WTC11 (cell line): Measurements from ENCODE around the gene WDPCP. TPM values are rescaled to one million over a fixed set of nuclear protein-coding genes. Genes with fewer than 3 reads are reported as not detected.
"Not testable (repeated sequence)": the region's sequence is repeated elsewhere in the genome, so short reads cannot be mapped to it uniquely, and the experiment has no call there.

Source experiments
- ATAC-seq: fragments of 200-7000 bp; cut with Tn5 transposase; 2 replicates; pipeline ENCODE4 v1.10.0; 2021; ENCODE audit warnings: mild to moderate bottlenecking, moderate library complexity
- CTCF ChIA-PET: fragments of 300-600 bp; sonication (Branson Sonifier 250); formaldehyde crosslinking; loops from one replicate; lab custom pipeline; 2021; ENCODE audit warnings: antibody characterized with exemption; lab: Charles Lee
- POLR2A ChIA-PET: fragments of 350-600 bp; sonication (Branson Sonifier 250); formaldehyde crosslinking; loops from one replicate; lab custom pipeline; 2021; ENCODE audit warnings: antibody characterized with exemption; lab: Charles Lee
- DNase-seq: peaks from one replicate; pipeline ENCODE4 v3.0.0; 2021; ENCODE audit warnings: low spot score
- H3K27ac Mint-ChIP-seq: 2 replicates; pipeline ENCODE4 v1.8.0; 2021; ENCODE audit warnings: mixed read lengths
- H3K27me3 Mint-ChIP-seq: 2 replicates; pipeline ENCODE4 v1.8.0; 2021; ENCODE audit warnings: low read depth, mild to moderate bottlenecking, moderate library complexity, mixed read lengths
- H3K36me3 Mint-ChIP-seq: 2 replicates; pipeline ENCODE4 v1.8.0; 2021; ENCODE audit warnings: mixed read lengths
- H3K4me1 Mint-ChIP-seq: 2 replicates; pipeline ENCODE4 v1.8.0; 2022; ENCODE audit warnings: mixed read lengths
- H3K4me3 Mint-ChIP-seq: 2 replicates; pipeline ENCODE4 v1.8.0; 2021; ENCODE audit warnings: mild to moderate bottlenecking, moderate library complexity, mixed read lengths
- H3K9me3 Mint-ChIP-seq: 2 replicates; pipeline ENCODE4 v1.8.0; 2021; ENCODE audit warnings: mixed read lengths
- ATF3 ChIP-seq: sonication (generic); formaldehyde crosslinking; conservative IDR thresholded peaks from 2 replicates; pipeline ENCODE4 v1.8.1; 2022; ENCODE audit warnings: mild to moderate bottlenecking, missing genetic modification reagents
- ATF6 ChIP-seq: sonication (generic); formaldehyde crosslinking; IDR thresholded peaks from 2 replicates; pipeline ENCODE4 v1.8.1; 2023; ENCODE audit warnings: mild to moderate bottlenecking, missing genetic modification reagents
- SMAD4 ChIP-seq: sonication (generic); formaldehyde crosslinking; IDR thresholded peaks from 2 replicates; pipeline ENCODE4 v1.8.0; 2022; ENCODE audit warnings: mild to moderate bottlenecking, missing genetic modification reagents
- TP53 ChIP-seq: sonication (generic); formaldehyde crosslinking; IDR thresholded peaks from 2 replicates; pipeline ENCODE4 v1.8.1; 2023; ENCODE audit warnings: mild to moderate bottlenecking, missing genetic modification reagents
- ZNF425 ChIP-seq: fragments of 250-450 bp; sonication (Bioruptor Pico); conservative IDR thresholded peaks from 2 replicates; pipeline ENCODE4 v1.9.0; 2021; ENCODE audit warnings: mild to moderate bottlenecking
- total RNA-seq: library from RNA; stranded (reverse); gene quantifications from 3 replicates; pipeline ENCODE4 v1.2.3, GENCODE V29; 2021
- TF ChIP-seq, protein P1 (sequence below): sonication (generic); formaldehyde crosslinking; IDR thresholded peaks from 2 replicates; pipeline ENCODE4 v1.8.0; 2023; ENCODE audit warnings: mild to moderate bottlenecking, missing genetic modification reagents
- TF ChIP-seq, protein P2 (sequence below): sonication (generic); formaldehyde crosslinking; IDR thresholded peaks from 2 replicates; pipeline ENCODE4 v1.8.1; 2023; ENCODE audit warnings: mild to moderate bottlenecking, missing genetic modification reagents

Gene WDPCP
- total RNA-seq, 1 experiment from 2014 or later, result 10.9 TPM

DNA sequence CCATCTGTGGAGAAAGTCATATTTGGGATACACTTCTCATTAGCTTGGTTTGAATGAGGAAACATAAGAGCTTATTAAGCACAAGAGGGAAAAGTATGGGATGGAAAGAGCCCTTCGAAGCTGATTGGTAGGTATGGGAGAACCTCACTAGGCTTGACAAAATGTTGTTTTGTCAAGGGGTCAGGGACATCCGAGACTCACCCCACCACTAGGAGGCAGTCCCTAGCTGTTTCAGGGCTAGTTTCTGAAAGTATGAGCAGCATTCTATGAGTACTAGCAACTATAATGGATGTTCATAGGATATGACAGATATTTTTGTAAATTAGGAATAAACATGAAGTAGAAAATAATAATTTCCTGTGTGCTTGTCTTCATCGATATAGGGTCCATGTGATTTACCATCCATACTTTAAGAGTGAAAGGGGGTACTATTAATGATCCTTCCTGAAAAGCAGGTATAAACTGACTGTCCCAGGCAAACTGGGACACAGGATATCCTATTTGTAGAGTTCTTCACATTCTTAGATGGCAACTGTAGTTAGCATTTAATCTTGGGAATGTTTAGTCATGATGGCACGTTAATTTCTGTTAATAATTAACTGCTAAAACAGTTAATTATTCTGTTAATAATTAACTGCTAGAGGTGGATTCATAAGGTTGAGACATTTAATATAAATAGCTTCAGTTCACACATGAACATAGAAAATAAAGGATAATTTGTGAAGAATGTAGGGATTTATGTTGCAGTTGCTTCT lies 509.2 kb downstream of the WDPCP start (continued):
- TF ChIP-seq, protein P1, sequence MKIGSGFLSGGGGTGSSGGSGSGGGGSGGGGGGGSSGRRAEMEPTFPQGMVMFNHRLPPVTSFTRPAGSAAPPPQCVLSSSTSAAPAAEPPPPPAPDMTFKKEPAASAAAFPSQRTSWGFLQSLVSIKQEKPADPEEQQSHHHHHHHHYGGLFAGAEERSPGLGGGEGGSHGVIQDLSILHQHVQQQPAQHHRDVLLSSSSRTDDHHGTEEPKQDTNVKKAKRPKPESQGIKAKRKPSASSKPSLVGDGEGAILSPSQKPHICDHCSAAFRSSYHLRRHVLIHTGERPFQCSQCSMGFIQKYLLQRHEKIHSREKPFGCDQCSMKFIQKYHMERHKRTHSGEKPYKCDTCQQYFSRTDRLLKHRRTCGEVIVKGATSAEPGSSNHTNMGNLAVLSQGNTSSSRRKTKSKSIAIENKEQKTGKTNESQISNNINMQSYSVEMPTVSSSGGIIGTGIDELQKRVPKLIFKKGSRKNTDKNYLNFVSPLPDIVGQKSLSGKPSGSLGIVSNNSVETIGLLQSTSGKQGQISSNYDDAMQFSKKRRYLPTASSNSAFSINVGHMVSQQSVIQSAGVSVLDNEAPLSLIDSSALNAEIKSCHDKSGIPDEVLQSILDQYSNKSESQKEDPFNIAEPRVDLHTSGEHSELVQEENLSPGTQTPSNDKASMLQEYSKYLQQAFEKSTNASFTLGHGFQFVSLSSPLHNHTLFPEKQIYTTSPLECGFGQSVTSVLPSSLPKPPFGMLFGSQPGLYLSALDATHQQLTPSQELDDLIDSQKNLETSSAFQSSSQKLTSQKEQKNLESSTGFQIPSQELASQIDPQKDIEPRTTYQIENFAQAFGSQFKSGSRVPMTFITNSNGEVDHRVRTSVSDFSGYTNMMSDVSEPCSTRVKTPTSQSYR (CRISPR knock-in tag), result no peak
- TF ChIP-seq ATF6, result no peak

GRCh38 chr2:63074399-63074798 lies 513.9 kb downstream of the WDPCP start:
- H3K4me1 Mint-ChIP-seq, CTCF ChIA-PET, H3K4me3 Mint-ChIP-seq, H3K27me3 Mint-ChIP-seq, H3K9me3 Mint-ChIP-seq, DNase-seq, H3K36me3 Mint-ChIP-seq, POLR2A ChIA-PET, ATAC-seq, H3K27ac Mint-ChIP-seq: not testable (repeated sequence)

GRCh38 chr2:63073994-63074393 lies 514.3 kb downstream of the WDPCP start:
- H3K27me3 Mint-ChIP-seq, result peaks cover 8% of the 10 kb centered on the region
- H3K4me1 Mint-ChIP-seq, result no peaks in the 10 kb centered on the region
- H3K27ac Mint-ChIP-seq, result no peak overlapping the region
- H3K9me3 Mint-ChIP-seq, result peaks cover 4% of the 10 kb centered on the region
- TF ChIP-seq, protein P1 (CRISPR knock-in tag), result no peak
- TF ChIP-seq SMAD4 (CRISPR knock-in tag), result no peak
- no peak for TF ChIP-seq ATF3 (CRISPR knock-in tag)
- no peak for TF ChIP-seq ZNF425
- TF ChIP-seq, protein P2, sequence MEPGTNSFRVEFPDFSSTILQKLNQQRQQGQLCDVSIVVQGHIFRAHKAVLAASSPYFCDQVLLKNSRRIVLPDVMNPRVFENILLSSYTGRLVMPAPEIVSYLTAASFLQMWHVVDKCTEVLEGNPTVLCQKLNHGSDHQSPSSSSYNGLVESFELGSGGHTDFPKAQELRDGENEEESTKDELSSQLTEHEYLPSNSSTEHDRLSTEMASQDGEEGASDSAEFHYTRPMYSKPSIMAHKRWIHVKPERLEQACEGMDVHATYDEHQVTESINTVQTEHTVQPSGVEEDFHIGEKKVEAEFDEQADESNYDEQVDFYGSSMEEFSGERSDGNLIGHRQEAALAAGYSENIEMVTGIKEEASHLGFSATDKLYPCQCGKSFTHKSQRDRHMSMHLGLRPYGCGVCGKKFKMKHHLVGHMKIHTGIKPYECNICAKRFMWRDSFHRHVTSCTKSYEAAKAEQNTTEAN (CRISPR knock-in tag), result no peak
- TF ChIP-seq TP53 (CRISPR knock-in tag), result no peak
- TF ChIP-seq, all 79 proteins: peak for 0
- POLR2A ChIA-PET, result no interaction called here
- no peak for DNase-seq
- CTCF ChIA-PET, result no interaction called here
- Mint-ChIP-seq H3K36me3 (no peaks in the 10 kb centered on the region), H3K4me3 (no peak overlapping the region)
- ATAC-seq, result no peak
